Measurements from ENCODE around the gene SPOPL.
"Not testable (repeated sequence)": the region's sequence is repeated elsewhere in the genome, so short reads cannot be mapped to it uniquely, and the experiment has no call there.

Gene SPOPL

DNA sequence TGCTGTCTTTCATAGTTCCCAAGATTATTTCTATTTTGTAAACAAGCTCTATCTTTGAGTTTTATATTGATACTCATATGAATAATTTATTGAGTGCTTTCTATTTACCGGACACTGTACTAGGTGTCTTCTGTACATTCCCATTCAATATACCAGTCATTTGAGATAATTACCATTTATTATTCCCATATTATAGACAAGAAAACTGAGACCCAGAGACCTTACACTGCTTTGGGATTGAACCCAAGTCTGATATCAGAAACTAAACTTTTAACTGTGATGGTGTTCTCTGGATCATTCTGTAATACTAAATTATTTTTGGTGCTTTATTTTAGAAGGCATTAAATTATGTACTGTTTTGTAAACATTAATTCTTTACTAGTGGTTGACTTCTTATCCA is 17.3 kb downstream of the SPOPL start:
- no peak overlapping the region for H3K4me3 ChIP-seq
- H3K27ac ChIP-seq, result no peak overlapping the region

- no peak overlapping the region for H3K4me3 ChIP-seq
- H3K27ac ChIP-seq, result no peak overlapping the region
Observed at GRCh38 chr2:138521821-138522220, 20.3 kb downstream of the SPOPL start.

- Histone ChIP-seq H3K27ac (no peak overlapping the region), H3K4me3 (no peak overlapping the region)
Observed at GRCh38 chr2:138522556-138522955, 21.0 kb downstream of the SPOPL start.

DNA sequence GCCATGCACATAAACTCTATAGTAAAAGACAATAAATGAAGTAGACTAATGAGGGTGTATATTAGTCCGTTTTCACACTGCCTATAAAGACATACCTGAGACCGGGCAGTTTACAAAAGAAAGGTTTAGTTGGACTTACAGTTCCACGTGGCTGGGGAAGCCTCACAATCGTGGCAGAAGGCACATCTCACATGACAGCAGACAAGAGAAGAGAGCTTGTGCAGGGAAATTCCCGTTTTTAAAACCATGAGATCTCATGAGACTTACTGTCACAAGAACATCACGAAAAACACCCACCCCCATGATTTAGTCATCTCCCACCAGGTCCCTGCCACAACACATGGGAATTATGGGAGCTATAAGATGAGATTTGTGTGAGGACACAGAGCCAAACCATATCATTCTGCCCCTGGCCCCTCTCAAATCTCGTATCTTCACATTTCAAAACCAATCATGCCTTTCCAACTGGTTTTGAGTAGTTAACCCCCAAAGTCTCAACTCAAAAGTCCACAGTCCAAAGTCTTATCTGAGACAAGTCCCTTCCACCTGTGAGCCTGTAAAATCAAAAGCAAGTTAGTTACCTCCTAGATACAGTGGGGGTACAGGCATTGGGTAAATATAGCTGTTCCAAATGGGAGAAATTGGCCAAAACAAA is 21.6 kb downstream of the SPOPL start:
- H3K27ac ChIP-seq, H3K4me3 ChIP-seq: not testable (repeated sequence)

- H3K4me3 ChIP-seq, H3K27ac ChIP-seq: not testable (repeated sequence)
Observed at GRCh38 chr2:138523673-138524042, 22.1 kb downstream of the SPOPL start.

- not testable (repeated sequence) for H3K27ac ChIP-seq, H3K4me3 ChIP-seq
Observed at GRCh38 chr2:138524353-138524752, 22.8 kb downstream of the SPOPL start.

DNA sequence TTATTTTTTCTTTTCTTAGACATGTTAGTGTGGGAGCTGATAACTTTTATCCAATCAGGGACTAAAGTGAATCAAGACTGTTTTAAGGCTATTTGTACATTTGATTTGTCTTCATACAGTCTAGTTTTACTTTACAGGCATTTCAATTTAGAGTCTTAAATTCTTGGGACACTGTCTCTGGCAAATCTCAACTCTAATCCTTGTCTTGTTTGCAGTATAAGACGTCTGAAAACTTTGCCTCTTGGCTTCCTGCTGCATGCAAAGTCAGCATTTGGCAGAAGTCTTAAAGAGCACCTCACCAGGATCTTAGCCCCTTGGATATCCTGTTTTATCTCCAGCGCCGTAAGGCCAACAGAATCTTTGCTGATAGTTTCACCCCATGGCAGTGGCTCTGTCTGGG is 30.3 kb downstream of the SPOPL start:
- Histone ChIP-seq H3K27ac (no peak overlapping the region), H3K4me3 (no peak overlapping the region)

DNA sequence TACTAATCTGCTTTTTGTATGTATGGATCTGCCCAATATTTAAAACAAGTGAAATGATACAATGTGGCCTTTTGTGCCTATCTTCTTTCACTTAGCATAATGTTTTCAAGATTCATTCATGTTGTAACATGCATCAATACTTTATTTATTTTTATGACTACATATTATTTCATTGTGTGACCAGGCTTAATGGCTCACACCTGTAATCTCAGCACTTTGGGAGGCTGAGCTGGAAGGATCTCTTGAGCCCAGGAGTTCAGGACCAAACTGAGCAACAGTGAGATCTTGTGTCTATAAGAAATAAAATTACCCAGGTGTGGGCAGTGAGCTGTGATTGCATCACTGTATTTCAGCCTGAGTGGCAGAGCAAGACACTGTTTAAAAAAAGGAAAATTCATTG is 33.2 kb downstream of the SPOPL start:
- Histone ChIP-seq H3K27ac (no peak overlapping the region), H3K4me3 (no peak overlapping the region)

GRCh38 chr2:138536302-138536701 is 34.7 kb downstream of the SPOPL start:
- Histone ChIP-seq H3K4me3 (no peak overlapping the region), H3K27ac (no peak overlapping the region)

- no peak overlapping the region for H3K27ac ChIP-seq
Observed at GRCh38 chr2:138536740-138537139, 35.2 kb downstream of the SPOPL start.

GRCh38 chr2:138537170-138537915 is 35.8 kb downstream of the SPOPL start:
- Histone ChIP-seq H3K27ac (no peak overlapping the region), H3K4me3 (no peak overlapping the region)

More at GRCh38 chr2:138536740-138537139, 35.2 kb downstream of the SPOPL start:
- no peak overlapping the region for H3K4me3 ChIP-seq

GRCh38 chr2:138544206-138544605 is 42.6 kb downstream of the SPOPL start:
- H3K4me3 ChIP-seq, H3K27ac ChIP-seq: not testable (repeated sequence)

DNA sequence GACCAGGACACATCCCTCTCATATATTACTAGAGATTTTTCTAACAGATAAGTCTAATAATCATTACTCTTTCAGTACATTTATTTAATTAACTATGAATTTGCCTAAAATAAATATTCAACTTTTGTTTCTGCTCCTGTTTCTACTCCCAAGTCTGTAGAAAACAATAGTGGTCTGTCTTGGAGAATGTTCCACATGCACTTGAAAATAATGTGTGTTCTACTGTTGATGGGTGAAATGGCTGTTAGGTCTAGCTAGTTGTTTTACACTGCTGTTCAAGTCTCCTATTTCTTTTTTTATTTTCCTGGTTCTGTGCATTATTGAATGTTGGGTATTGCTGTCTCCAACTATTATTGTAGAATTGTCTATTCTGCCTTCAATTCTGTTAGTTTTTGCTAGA is 47.2 kb downstream of the SPOPL start:
- H3K27ac ChIP-seq, result no peak overlapping the region
- no peak overlapping the region for H3K4me3 ChIP-seq

DNA sequence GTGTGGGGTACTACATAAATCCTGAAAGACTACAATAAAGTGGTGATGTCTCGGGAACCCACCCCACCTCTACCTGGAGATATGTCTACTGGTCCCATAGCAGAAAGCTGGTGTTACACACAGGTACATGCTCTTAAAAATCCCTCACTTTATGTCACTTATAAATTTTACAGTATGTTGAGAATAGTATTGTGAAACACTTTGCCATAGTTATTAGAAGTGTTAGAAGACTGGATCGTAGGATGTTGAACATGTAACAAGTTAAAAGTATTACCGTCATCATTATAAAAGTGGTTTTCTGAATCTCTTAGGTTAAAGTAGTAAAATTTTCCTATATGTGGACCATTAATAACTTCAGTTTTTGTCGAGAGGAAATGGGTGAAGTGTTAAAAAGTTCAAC is 48.6 kb downstream of the SPOPL start:
- H3K27ac ChIP-seq, result no peak overlapping the region
- H3K4me3 ChIP-seq, result no peak overlapping the region

- H3K4me3 ChIP-seq, result no peak overlapping the region
- H3K27ac ChIP-seq, result no peak overlapping the region
Observed at GRCh38 chr2:138550670-138551287, 49.2 kb downstream of the SPOPL start.

DNA sequence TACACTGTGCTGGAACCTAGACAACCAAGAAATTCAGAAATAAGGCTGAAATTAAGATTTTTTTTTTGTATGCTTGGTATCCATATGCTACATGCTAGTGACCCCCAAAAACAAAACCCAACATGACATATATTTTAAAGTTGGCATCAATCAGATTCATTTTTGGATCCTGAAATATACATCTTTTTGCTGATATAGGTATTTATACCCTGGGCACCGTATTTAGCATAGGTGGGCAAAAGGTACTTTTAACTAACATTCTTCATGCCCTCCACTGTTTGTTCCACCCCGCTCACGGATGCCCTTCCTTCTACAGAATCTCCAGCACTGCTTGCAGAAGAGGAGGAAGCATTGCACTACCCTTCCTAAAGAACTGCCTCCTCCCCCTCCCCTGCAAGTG is 52.6 kb downstream of the SPOPL start:
- no peak overlapping the region for H3K27ac ChIP-seq
- no peak overlapping the region for H3K4me3 ChIP-seq

DNA sequence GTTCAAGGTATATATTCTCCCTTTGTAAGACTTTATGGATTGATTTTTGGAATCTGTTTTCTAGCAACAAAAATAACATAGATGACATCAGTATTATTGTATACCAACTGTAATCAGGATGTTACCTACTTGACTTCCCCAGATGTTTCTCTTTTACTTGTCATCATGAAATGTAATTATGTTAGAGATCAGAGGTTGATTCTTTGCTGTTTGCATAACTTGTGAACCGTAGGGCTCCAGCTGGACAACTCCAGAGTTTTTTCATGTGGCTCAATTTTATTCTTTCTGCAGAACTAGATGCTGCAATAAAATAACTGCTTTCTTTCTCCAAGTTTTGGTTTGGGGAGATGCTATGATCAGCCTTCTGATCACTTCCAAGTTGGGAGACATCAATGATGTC is 58.1 kb downstream of the SPOPL start:
- Histone ChIP-seq H3K4me3 (no peak overlapping the region), H3K27ac (no peak overlapping the region)

DNA sequence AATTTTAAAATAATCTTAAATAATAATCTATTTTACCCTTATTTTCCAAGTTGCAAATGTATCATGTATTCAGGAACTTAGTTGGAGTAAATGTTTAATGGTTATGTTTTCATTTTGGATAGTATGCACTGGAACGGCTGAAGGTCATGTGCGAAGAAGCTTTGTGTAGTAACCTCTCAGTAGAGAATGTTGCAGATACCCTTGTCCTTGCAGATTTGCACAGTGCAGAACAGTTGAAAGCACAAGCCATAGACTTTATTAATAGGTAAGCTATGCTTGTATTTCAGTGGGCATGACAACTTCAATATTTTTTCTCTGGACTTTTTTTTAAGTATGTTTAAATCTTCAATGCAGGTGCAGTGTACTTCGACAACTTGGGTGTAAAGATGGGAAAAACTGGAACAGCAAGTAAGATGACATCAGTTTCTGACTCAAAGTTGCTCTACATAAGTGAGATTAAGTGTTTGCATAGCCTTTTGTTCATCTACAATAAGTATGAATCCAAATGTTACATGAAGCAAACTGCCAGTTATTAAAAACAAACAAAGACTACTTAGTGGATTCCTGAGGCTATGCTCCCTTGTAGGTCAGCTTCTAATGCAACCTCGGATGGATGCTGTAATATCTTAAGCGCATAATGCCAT is 63.1 kb downstream of the SPOPL start:
- H3K27ac ChIP-seq, result no peak overlapping the region

DNA sequence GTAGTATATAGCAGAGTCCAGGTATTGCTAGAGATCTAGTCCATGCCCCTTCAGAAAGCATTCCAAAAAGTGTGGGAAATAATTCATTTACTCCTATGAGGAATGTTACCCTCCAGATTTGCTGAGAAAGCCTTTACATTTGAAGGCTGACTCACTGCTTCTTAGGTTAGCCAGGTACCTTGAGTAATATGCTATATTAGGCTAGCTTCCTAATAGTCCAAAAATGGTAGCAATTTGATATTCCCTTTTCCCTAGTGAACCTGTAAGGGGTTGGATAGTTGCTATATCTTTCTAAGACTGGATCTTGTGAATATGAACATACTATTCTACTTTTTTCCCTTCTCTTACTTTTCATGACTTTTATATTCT is 63.6 kb downstream of the SPOPL start:
- Histone ChIP-seq H3K27ac (no peak overlapping the region), H3K4me3 (no peak overlapping the region)

More for the DNA sequence above, 63.1 kb downstream of the SPOPL start:
- no peak overlapping the region for H3K4me3 ChIP-seq

GRCh38 chr2:138572318-138572717 is 70.7 kb downstream of the SPOPL start:
- no peak overlapping the region for H3K4me3 ChIP-seq
- H3K27ac ChIP-seq, result no peak overlapping the region

DNA sequence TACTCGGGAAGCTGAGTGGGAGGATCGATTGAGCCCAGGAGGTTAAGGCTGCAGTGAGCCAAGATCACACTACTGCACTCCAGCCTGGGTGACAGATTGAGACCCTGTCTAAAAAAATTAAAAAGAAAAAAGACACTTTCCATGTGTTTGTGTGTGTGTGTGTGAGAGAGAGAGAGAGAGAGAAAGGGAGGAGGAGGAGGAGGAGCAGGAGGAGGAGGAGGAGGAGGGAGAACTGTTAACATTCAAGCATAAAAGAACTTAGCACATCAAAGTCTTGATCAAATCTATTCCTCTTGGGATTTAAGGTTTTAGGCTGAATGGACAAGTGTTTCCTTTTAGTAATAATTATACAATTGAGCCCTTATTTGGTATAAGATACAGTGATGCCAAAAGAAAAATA is 75.5 kb downstream of the SPOPL start:
- H3K27ac ChIP-seq, result no peak overlapping the region
- no peak overlapping the region for H3K4me3 ChIP-seq
